ENCODE data around the gene AURKB.

The AURKB gene

GRCh38 chr17:8155231-8155995 is 55.0 kb downstream of the AURKB start:
- CTCF ChIA-PET: interaction anchor here (1.4 to 19.3 kb wide), 2 partner anchors 14 to 32 kb away, joined by 3 to 292 read pairs; partner anchors contain the start of gene PER1
- POLR2A ChIA-PET: interaction anchor here (1.8 to 4.3 kb wide), 4 partner anchors 12 to 18 kb away, joined by 10 to 33 read pairs (median 24); no protein-coding TSS in a partner anchor
- Histone ChIP-seq H3K27me3 (replicated peaks in 2 of 5; ENCODE audit: control insufficient read depth in 4 of 5, insufficient read depth in 5 of 5, low read length in 4 of 5) (no peaks in the 10 kb centered on the region), H3K9me3 (ENCODE audit: control extremely low read depth in 1 of 5, control insufficient read depth in 4 of 5, insufficient read depth in 2 of 5, low read depth in 1 of 5, low read length in 4 of 5) (no peaks in the 10 kb centered on the region), H3K36me3 (ENCODE audit: control insufficient read depth in 4 of 4, insufficient read depth in 4 of 4, low read length in 3 of 4) (peaks cover 0 to 15% (median 12%) of the 10 kb centered on the region in 4 experiments), H3K4me1 (ENCODE audit: control extremely low read depth in 1 of 4, control insufficient read depth in 4 of 4, insufficient read depth in 4 of 4, low read length in 3 of 4) (peaks cover 15 to 68% (median 68%) of the 10 kb centered on the region in 4 experiments), H3K27ac (ENCODE audit: insufficient read depth in 1 of 2, low read depth in 1 of 2, low read length in 2 of 2, poor library complexity in 1 of 2, severe bottlenecking in 2 of 2) (peak overlapping the region; percentile 91 to 96), H3K4me3 (ENCODE audit: control insufficient read depth in 1 of 7, extremely low read depth in 1 of 7, insufficient read depth in 4 of 7, low read depth in 2 of 7, low read length in 6 of 7) (peak overlapping the region; percentile 61 to 88 (median 73))
- 60% methylated on average over 14 of the region's 14 CpGs for WGBS (ENCODE audit: insufficient coverage)
- no peak for DNase-seq
